Pancreas (tissue), 10 donors: Measurements from ENCODE around the gene STK4. TPM values are rescaled to one million over a fixed set of nuclear protein-coding genes. Genes with fewer than 3 reads are reported as not detected.

ENCODE experiments used
- ATAC-seq, 4 donors: fragments of 200-7000 bp; cut with Tn5 transposase; one replicate each; pipeline versions ENCODE4 v1.8.0 to v1.9.1; 2020; ENCODE audit warnings: mild to moderate bottlenecking in 4 of 4, moderate library complexity in 4 of 4
- DNase-seq, 6 donors: peaks; one replicate each; pipeline ENCODE4 v3.0.0-alpha.2; 2020
- FAIRE-seq: peaks from 2 replicates; lab custom pipeline; 2012; peaks lifted over from hg19 to GRCh38; lab: Jason Lieb, UNC
- H3K27ac ChIP-seq, 4 donors: fragments of 200-600 bp; sonication (generic); 1 replicate in 3 of 4; 2 replicates in 1 of 4; pipeline versions ENCODE4 v1.5.0 to v1.8.0; 2020
- H3K27me3 ChIP-seq, 4 donors: fragments of 200-600 bp; one replicate each; pipeline ENCODE4 v1.8.0; 2021
- H3K36me3 ChIP-seq, 3 donors: fragments of 200-600 bp; sonication (generic) in 1 of 3; one replicate each; pipeline versions ENCODE4 v1.5.0 to v1.8.0; 2020 to 2021
- H3K4me1 ChIP-seq, 3 donors: fragments of 200-600 bp; one replicate each; pipeline ENCODE4 v1.8.0; 2021
- H3K4me3 ChIP-seq, 4 donors: fragments of 200-600 bp; sonication (generic) in 2 of 4; one replicate each; pipeline versions ENCODE4 v1.5.0 to v1.8.0; 2020 to 2021
- H3K9me3 ChIP-seq, 4 donors: fragments of 200-600 bp; one replicate each; pipeline ENCODE4 v1.8.0; 2021
- WGBS, 2 donors: extraction: QIAGEN DNeasy Blood & Tissue Kit; methylation state at CpG; one replicate each; pipeline ENCODE4 v1.1.7; 2013; 5-methylcytosine and 5-hydroxymethylcytosine counted together
- intact Hi-C, 3 donors: fragments of 100-400 bp; cut with DNase I; formaldehyde crosslinking; loops; one replicate each; pipeline versions ENCODE4 v1.11.1 to v1.14.2; 2022
- polyA plus RNA-seq, 2 donors: library from polyadenylated mRNA; stranded (reverse); fragments of 200-250 nt; gene quantifications; one replicate each; pipeline ENCODE4 v1.2.3, GENCODE V29; 2013
- total RNA-seq, 6 donors: library from RNA; stranded (reverse); fragmentation: NEBNext Ultra II Directional in 4 of 6; extraction: Animal tissue kit (Norgen Biotek cat#: 25700) in 4 of 6; gene quantifications; one replicate each; pipeline versions ENCODE4 v1.2.1 to v1.2.4, GENCODE V29; 2021 to 2023
- TF ChIP-seq, protein P1 (sequence below), 4 donors: fragments of 200-600 bp; sonication (generic) in 3 of 4; IDR thresholded peaks; one replicate each; pipeline versions ENCODE4 v1.5.0 to v1.8.0; 2021; ENCODE audit warnings: antibody characterized with exemption in 4 of 4
- donor health status: healthy with polysubstance abuse.
- donor health status: DM: no; HTN: no; CAD: no; lungs with moderate emphysema.
- donor health status: DM: no; HTN: no; CAD: no.
- donor health status: control.
- donor health status: control.
- donor health status: Bipolar disorder and iron deficiency.
- donor health status: DM: yes; HTN: yes; CAD: no.
- donor health status: DM: no; HTN: no; CAD: no.
- donor health status: DM: no; HTN: no; CAD: no.
- donor health status: DM: yes; HTN: yes; CAD: no.

STK4 gene
- total and polyA plus RNA-seq, 8 donors = 3.7 to 18.9 (median 8.8) TPM

DNA sequence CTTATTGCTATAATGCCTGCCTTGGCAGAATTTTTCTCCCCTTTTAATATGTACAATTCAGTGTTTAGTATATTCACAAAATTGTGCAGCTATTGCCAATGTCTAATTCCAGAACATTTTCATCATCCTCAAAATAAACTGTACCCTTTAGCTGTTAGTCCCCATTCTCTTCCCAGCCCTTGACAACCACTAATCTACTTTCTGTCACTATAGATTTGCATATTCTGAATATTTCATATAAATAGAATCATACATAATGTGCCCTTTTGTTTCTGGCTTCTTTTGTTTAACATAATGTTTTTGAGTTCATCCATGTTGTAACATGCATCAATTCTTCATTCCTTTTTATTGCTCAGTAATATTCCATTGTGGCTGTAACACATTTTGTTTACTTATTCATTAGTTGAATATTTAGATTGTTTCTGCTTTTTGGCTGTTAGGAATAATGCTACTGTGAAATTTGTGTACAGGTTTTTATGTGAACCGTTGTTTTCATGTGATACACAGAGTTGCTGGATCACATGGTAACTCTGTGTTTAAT lies 22.4 kb downstream of the STK4 start:
- TF ChIP-seq, protein P1, sequence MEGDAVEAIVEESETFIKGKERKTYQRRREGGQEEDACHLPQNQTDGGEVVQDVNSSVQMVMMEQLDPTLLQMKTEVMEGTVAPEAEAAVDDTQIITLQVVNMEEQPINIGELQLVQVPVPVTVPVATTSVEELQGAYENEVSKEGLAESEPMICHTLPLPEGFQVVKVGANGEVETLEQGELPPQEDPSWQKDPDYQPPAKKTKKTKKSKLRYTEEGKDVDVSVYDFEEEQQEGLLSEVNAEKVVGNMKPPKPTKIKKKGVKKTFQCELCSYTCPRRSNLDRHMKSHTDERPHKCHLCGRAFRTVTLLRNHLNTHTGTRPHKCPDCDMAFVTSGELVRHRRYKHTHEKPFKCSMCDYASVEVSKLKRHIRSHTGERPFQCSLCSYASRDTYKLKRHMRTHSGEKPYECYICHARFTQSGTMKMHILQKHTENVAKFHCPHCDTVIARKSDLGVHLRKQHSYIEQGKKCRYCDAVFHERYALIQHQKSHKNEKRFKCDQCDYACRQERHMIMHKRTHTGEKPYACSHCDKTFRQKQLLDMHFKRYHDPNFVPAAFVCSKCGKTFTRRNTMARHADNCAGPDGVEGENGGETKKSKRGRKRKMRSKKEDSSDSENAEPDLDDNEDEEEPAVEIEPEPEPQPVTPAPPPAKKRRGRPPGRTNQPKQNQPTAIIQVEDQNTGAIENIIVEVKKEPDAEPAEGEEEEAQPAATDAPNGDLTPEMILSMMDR (IDR thresholded peaks at IDR 0.05) = no peak
- intact Hi-C loops = no loop called here
- peaks cover 0 to 7% (median 0%) of the 10 kb centered on the region in 3 donors for H3K4me1 ChIP-seq
- no peak overlapping the region for H3K4me3 ChIP-seq
- WGBS, 2 donors = 94 to 97% methylated on average over 1 of the region's 1 CpG
- no peaks in the 10 kb centered on the region for H3K36me3 ChIP-seq
- H3K27me3 ChIP-seq = no peaks in the 10 kb centered on the region
- no peak for ATAC-seq
- FAIRE-seq = no peak
- H3K9me3 ChIP-seq = no peaks in the 10 kb centered on the region
- H3K27ac ChIP-seq = no peak overlapping the region
- no peak for DNase-seq

DNA sequence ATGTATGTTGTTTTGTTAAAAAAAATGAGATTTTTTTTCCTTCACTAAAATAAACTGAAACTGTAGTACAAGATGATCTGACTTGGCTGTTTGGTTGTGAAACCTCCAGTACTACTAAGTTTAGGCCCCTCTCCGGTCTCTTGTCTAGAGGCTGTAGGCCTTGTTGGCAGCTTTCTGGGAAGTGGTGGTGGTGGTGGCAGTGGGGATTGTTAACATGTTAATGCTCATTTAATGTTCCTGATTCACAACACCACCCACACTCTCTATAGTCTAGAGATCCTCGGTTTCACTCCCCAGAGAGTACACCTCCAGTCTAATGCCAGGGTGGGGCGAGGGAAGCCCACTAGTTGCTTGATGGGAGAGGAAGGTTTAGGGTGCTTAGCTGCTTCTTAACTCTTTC lies 24.1 kb downstream of the STK4 start:
- WGBS, 2 donors = 79 to 80% methylated on average over 3 of the region's 3 CpGs
- no peak for FAIRE-seq

DNA sequence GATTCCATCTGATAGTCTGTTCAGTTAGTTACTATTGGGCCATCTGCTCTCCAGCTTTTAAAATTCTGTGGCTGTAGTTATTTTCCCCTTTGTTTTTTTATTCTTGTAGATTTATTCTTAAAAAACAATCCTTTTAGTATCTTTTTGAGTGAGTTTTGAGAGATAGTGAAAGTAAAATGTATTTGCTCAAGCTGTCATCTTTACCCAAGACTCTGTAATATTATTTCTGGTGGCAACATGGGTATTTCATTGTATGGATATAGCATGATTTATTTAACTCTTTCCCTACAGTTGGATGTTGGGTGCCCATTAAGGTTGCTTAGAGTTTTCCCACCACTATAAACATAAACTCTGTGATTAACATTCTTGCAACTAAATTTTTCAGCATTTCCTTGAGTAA lies 24.6 kb downstream of the STK4 start:
- ATAC-seq (no peak), DNase-seq (no peak), FAIRE-seq (no peak)
- intact Hi-C loops = no loop called here
- Histone ChIP-seq H3K27me3 (no peaks in the 10 kb centered on the region), H3K36me3 (no peaks in the 10 kb centered on the region), H3K9me3 (no peaks in the 10 kb centered on the region), H3K27ac (no peak overlapping the region), H3K4me1 (peaks cover 0 to 7% (median 0%) of the 10 kb centered on the region in 3 donors), H3K4me3 (no peak overlapping the region)
- TF ChIP-seq, protein P1 (IDR thresholded peaks at IDR 0.05) = no peak

More for the DNA sequence above, 24.1 kb downstream of the STK4 start:
- intact Hi-C loops = no loop called here
- TF ChIP-seq, protein P1 (IDR thresholded peaks at IDR 0.05) = no peak
- H3K27me3 ChIP-seq = no peaks in the 10 kb centered on the region
- DNase-seq (no peak), ATAC-seq (peak in 2 of 4 donors; percentile 23 to 35)
- no peak overlapping the region for H3K27ac ChIP-seq
- H3K4me1 ChIP-seq = peaks cover 0 to 7% (median 0%) of the 10 kb centered on the region in 3 donors
- H3K9me3 ChIP-seq = no peaks in the 10 kb centered on the region
- H3K36me3 ChIP-seq = no peaks in the 10 kb centered on the region
- no peak overlapping the region for H3K4me3 ChIP-seq

DNA sequence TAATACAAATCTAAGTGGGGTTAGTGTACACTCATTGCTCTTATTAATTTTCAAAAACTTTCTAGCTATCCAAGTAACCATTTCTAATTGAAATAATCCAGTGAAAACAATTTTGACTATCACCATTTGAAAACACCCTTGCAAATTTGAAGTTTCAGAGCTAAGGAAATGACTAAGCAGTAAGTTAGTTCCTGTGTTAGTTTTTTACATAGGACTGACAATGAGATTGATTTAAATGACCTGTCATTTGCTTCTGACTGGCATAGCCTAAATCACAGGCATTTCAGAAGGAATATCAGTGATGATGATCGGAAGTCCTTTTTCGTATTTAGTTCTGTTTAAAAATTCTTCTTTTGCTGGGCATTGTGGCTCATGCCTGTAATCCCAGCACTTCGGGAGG lies 27.0 kb downstream of the STK4 start:
- H3K9me3 ChIP-seq = no peaks in the 10 kb centered on the region
- DNase-seq = no peak
- H3K36me3 ChIP-seq = peaks cover 0 to 9% (median 0%) of the 10 kb centered on the region in 3 donors
- no peak overlapping the region for H3K27ac ChIP-seq
- no peak overlapping the region for H3K4me3 ChIP-seq
- WGBS, 2 donors = 87 to 92% methylated on average over 3 of the region's 3 CpGs
- intact Hi-C loops = no loop called here
- TF ChIP-seq, protein P1 (IDR thresholded peaks at IDR 0.05) = no peak
- peaks cover 0 to 7% (median 0%) of the 10 kb centered on the region in 3 donors for H3K4me1 ChIP-seq
- no peak for FAIRE-seq
- H3K27me3 ChIP-seq = no peaks in the 10 kb centered on the region
- ATAC-seq = no peak

DNA sequence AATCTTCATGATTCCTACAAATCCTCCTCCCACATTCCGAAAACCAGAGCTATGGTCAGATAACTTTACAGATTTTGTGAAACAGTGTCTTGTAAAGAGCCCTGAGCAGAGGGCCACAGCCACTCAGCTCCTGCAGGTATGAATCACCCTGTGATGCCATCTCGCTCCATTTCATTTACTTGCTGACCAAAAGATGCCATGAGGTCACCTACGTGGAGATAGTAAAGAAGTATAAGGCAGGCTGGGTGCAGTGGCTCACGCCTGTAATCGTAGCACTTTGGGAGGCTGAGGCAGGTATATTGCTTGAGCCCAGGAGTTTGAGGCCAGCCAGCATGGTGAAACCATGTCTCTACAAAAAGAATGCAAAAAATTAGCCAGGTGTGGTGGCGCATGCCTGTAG lies 30.9 kb downstream of the STK4 start:
- Histone ChIP-seq H3K4me1 (no peaks in the 10 kb centered on the region), H3K9me3 (no peaks in the 10 kb centered on the region), H3K36me3 (peaks cover 0 to 27% (median 9%) of the 10 kb centered on the region in 3 donors), H3K27me3 (no peaks in the 10 kb centered on the region), H3K27ac (no peak overlapping the region), H3K4me3 (no peak overlapping the region)
- no peak for FAIRE-seq
- 92 to 96% methylated on average over 6 of the region's 6 CpGs for WGBS, 2 donors
- no peak for DNase-seq
- intact Hi-C loops = no loop called here
- ATAC-seq = no peak
- TF ChIP-seq, protein P1 (IDR thresholded peaks at IDR 0.05) = no peak
